A172 (cell line): ENCODE results near the gene AK8. TPM values are rescaled to one million over a fixed set of nuclear protein-coding genes. Genes with fewer than 3 reads are reported as not detected.
"Not testable (repeated sequence)": the region's sequence is repeated elsewhere in the genome, so short reads cannot be mapped to it uniquely, and the experiment has no call there.

ENCODE experiments used
- DNase-seq: peaks from one replicate; pipeline ENCODE4 v3.0.0-alpha.2; 2015; ENCODE audit warnings: low spot score
- total RNA-seq: library from RNA; depleted of rRNA; stranded (reverse); fragments of >200 nt; shearing (Covaris generic); gene quantifications from 2 replicates; pipeline ENCODE4 v1.2.3, GENCODE V29; 2014

AK8 gene
- total RNA-seq, 1 experiment from 2014 or later, result 0.90 TPM

- DNase-seq, result no peak
Measured at GRCh38 chr9:132742821-132743311, 135.2 kb downstream of the AK8 start.

DNA sequence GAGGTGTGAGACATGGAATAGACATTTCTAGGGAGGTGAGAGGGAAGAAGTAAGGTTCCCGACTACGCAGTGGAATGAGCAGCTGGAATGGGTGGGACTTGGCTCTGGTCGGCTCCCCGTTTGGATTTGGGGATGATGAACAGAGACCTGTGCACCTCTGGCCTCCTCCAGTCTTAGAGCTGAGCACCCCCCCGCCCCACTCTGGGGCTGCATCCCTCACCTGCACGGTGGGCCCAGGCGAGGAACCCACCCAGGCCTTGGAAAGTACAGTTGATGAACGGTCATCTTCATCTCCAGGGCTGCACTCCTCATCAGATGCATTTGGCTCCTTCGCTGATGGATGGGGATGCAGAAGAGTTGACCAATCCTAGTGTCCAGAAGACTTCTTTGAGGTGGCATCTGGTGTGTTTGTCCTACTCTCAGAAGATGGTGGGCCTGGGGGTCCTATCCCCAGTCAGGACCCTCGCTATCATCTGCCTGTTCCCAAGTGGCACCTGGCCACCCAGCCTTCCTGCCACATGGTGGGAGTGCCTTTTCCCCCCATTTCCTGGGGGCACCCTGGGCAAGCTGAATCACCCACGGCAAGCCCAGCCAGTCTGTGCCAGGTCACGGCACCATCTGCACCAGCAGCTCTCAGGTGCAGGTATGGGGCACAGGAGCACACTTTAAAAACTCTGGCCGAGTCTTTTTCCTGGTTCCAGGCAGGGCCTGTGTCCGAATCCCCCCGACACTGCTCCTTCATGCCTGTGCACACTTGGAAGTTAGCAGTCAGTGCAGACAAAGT is 137.4 kb downstream of the AK8 start:
- no peak for DNase-seq

GRCh38 chr9:132739710-132740310 is 138.3 kb downstream of the AK8 start:
- no peak for DNase-seq

DNA sequence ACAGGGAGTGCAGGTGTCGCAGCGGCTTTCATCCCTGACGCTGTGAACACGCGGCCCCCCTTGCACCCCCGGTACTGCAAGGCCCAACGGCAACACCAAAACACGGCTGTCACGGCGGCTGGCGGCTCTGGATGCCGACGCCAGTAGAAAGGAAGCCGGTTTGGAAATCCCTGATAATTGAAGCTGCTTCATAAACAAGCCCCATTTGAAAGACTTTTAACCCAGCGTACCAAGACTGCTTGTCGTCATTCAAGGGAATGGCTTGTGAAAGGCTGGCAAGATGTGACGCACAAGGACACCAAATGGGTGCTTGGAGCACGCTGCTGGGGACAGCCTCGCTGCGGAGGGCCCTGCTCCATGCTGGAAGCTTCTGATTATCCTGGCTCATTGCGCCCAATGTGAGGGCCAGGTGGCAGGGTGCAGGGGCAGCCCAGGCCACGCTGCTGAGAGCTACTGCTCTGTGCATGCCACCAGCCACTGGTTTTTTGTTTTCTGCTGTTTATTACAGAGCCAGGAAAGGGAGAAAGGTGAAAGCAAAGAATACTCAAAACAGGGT is 144.7 kb downstream of the AK8 start:
- DNase-seq, result no peak

GRCh38 chr9:132732326-132733259 is 145.5 kb downstream of the AK8 start:
- no peak for DNase-seq

DNA sequence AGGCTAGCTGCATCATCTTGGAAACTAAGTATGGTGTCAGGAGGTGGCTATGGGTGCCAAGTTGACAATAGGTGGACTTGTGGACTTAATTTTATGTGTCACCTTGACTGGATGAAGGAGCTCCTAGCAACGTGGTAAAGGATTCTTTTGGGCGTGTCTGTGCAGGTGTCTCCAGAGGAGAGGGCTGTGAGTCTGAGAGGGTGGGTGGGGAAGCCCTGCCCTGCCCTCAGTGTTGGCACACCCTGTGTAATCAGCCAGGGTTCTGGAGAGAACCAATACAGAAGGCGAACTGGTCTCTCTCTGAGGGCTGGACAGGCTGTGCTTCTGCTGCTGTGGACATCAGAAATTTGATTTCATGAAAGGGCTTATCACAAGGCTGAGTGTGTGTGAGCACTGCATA is 146.9 kb downstream of the AK8 start:
- no peak for DNase-seq

DNA sequence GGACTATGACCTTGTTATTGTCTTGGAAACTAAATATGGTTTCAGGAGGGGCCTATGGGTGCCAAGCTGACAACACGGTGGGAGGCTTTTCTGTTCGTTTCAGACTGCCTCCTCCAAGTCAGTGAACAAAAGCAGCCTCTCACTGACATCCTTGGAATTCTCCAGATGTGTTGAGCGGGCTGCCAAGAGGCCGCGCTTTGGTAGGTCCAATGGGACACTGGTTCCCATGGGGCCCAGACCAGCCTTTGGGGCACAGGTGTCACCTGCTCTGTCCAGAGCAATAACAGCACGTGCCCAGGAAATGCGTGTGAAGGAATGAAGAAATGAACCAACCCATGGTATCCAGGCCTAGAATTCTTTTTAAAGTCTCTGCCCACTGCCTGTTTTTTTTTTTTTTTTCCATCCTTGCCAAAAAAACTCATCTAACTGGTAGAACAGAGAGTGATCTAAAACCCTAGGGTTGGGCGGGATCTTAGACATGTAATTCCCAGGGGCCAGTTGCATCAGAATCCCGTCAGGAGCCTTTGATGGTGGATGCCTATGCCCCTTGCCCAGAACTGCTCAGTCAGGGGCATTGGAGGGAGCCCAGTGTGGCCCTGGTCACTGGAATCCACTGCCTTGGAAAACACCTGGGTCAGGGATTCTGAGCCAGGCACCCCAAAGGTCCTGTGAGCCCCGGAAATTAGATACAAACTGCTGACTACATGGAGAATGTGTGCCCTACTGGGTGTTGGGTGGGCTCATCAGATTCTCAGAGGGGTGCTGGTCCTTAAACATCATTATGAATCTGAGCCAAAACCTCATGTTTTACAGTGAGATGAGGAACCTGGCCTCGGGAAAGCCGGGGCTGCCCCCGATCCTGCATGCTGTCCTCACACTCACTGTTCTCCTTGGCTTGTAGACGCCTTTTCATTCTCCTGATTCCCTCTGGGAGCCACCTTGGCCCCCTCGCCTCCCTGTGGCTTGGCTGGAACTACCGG is 147.7 kb downstream of the AK8 start:
- DNase-seq, result no peak

DNA sequence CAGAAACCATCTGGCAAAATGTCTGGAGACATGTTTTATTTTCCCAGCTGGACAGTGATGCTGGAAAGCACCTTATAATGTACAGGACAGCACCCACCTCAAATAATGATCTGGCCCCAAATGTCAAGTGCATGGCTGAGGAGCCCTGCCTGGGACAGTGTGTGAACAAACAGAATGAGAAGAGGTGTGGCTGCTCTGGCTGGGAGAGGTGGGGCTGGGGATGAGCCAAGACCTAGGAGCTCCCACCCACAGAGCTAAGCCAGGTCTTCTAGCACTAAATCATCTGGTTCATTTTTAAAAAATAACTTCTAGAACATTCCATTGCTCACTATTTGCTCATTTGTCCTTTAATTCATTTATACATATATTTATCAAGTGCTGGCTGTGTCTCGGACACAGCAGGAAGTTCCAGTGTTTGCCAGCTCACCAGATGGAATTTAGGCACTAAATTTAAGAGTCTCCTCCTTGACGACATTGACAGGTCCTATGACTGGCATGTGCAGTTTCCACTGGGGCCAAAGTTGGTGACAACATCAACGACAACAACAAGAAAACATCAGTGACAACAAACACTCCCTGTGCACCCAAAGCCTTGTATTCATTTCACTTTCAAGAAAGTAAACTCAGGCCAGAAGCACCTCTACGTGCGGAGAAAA is 148.7 kb downstream of the AK8 start:
- no peak for DNase-seq

- no peak for DNase-seq
Measured at GRCh38 chr9:132728497-132728896, 149.6 kb downstream of the AK8 start.

DNA sequence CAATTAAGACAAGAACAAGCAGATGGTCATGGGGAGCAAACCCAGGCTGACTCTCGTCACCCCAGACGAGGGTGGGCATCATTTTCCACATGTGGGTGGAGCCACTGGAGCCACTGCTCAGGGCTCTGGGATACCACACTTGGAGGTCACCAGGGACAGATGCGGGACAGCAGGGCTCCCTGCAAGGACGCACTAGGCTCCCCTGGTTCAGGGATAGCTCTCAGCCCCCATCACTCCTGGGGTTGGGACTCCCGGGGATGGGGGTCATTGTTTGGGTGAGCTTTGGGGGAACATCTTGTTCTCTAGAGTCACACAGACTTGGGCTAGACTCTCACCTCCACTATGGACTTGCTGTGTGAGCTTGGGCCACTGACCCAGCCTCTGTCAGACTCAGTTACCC is 150.0 kb downstream of the AK8 start:
- DNase-seq, result no peak

GRCh38 chr9:132726576-132727130 is 151.4 kb downstream of the AK8 start:
- no peak for DNase-seq

DNA sequence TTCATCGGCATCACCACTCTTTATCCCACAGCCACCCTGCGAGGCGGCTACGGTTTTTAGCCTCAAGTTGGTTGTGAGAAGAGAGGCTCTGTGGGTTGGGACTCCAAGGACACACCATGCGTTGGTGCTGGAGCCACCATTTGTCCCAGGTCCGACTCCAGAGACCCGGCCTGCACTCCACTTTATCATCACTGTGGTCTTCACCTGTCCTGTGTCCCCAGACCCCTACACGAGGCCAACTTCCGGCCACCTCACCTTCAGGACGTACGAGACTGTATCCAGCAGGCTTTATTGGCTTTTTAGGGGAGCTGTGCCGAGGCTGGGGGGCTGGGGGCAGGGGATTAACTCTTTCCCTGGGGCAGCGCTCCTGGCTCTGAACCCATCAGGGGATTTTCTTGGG is 152.8 kb downstream of the AK8 start:
- DNase-seq, result no peak

GRCh38 chr9:132723809-132724208 is 154.3 kb downstream of the AK8 start:
- no peak for DNase-seq

GRCh38 chr9:132722564-132723065 is 155.5 kb downstream of the AK8 start:
- DNase-seq, result no peak

- DNase-seq, result no peak
Measured at GRCh38 chr9:132721661-132722060, 156.4 kb downstream of the AK8 start.

- DNase-seq, result not testable (repeated sequence)
Measured at GRCh38 chr9:132718381-132718928, 159.6 kb downstream of the AK8 start.

DNA sequence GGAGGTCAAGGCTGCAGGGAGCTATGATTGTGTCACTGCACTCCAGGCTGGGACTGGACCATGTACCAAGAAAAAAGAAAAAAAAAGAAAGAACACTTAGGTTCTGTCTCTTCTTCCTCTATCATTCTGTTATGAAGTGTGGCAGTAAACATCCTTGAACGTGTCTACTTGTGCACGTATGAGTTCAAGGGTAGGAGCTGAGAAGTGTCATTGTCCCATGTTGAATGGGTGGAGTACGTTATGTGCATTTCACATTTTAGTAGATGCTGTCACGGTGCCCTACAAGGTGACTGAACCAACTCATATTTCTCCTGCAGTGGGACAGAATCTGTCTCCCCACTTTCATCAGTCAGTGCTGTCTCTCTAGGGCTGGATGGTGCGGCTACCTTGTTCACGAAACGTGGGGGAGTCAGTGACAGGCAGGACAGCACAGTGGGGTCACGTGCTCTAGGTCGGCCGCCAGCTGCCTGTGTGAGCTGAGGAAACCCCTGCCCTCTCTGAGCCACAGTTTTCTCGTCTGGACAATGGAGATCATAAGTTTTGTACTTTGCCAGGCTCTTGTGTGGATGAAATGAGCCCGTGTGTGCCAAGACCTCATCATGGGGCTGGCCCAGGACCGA is 160.6 kb downstream of the AK8 start:
- DNase-seq, result no peak

GRCh38 chr9:132716007-132716406 is 162.1 kb downstream of the AK8 start:
- no peak for DNase-seq

DNA sequence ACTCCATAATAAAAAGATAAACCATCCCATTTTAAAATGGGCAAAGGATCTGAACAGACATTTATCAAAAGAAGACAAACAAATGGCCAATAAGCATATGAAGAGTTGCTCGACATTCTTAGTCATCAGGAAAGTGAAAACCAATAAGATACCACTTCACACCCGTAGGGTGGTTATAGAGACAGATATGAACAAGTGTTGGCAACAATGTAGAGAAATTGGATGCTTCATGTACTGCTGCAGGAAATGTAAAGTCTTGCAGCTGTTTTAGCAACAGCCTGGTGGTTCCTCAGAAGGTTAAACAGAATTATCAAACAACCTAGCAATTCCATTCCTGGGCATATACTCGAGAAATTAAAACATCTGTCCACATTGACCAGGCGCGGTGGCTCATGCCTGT is 165.3 kb downstream of the AK8 start:
- DNase-seq, result no peak
